Hair follicular keratinocyte (primary cell): ENCODE measurements around the gene ZNF22. TPM values are rescaled to one million over a fixed set of nuclear protein-coding genes. Genes with fewer than 3 reads are reported as not detected.

ENCODE experiments used
- total RNA-seq: library from RNA; depleted of rRNA; stranded (reverse); fragments of >200 nt; gene quantifications from 2 replicates; pipeline ENCODE4 v1.2.3, GENCODE V29; 2015

Gene ZNF22
- 11.6 and 11.8 TPM in 2 replicates for total RNA-seq

GRCh38 chr10:45000752-45001380, at the start of gene ZNF22:
Gene ZNF22, plus strand, starts transcription at chr10:45000923. Its CDS starts 2,446 bp downstream, at chr10:45003369.

GRCh38 chr10:44959247-44960087, 41.3 kb upstream of the ZNF22 start, which contains the start of gene RASSF4:
Gene RASSF4, plus strand, starts transcription at chr10:44959802. Its CDS starts 10,401 bp downstream, at chr10:44970203.

GRCh38 chr10:44978570-44979280, 22.0 kb upstream of the ZNF22 start, which contains the start of gene DEPP1:
Gene DEPP1, minus strand, starts transcription at chr10:44978809. Its CDS starts 779 bp downstream, at chr10:44978030.

Other genes starting within 250 kb of the ZNF22 start
- gene TMEM72, start 89.6 kb upstream of the ZNF22 start, total RNA-seq = not detected in 2 replicates
- gene RASSF4, start 41.1 kb upstream of the ZNF22 start, total RNA-seq = 1.1 and 1.2 TPM in 2 replicates
- gene DEPP1, start 22.1 kb upstream of the ZNF22 start, total RNA-seq = 1.1 and 21.9 TPM in 2 replicates